RWPE1 (cell line): ENCODE results near the gene PBX4.

Experiments
- CTCF ChIA-PET: fragments of 350-600 bp; sonication (Branson Sonifier 250); formaldehyde crosslinking; extraction: SDS; loops from one replicate; lab custom pipeline; 2021; lab: Yijun Ruan, JAX
- POLR2A ChIA-PET: fragments of 400-600 bp; formaldehyde crosslinking; extraction: SDS; loops from one replicate; lab custom pipeline; 2020; ENCODE audit warnings: antibody characterized with exemption; ENCODE audit not compliant: low non-redundant PET; lab: Yijun Ruan, JAX
- DNase-seq: peaks from one replicate; pipeline ENCODE4 v3.0.0; 2012; ENCODE audit warnings: low spot score
- H3K27ac ChIP-seq: fragments of 450-650 bp; 2 replicates; pipeline ENCODE4 v1.5.1; 2017
- TF ChIP-seq, protein P1 (sequence below): fragments of 450-650 bp; conservative IDR thresholded peaks from 2 replicates; pipeline ENCODE4 v1.5.1; 2017; ENCODE audit warnings: low read depth, mild to moderate bottlenecking

PBX4 gene

GRCh38 chr19:19535311-19536191, 82.9 kb downstream of the PBX4 start:
- CTCF ChIA-PET, result interaction anchor here (0.7 to 0.8 kb wide), 2 partner anchors 18 to 108 kb away, joined by 3 read pairs; partner anchors contain the start of gene GMIP
- TF ChIP-seq, protein P1, sequence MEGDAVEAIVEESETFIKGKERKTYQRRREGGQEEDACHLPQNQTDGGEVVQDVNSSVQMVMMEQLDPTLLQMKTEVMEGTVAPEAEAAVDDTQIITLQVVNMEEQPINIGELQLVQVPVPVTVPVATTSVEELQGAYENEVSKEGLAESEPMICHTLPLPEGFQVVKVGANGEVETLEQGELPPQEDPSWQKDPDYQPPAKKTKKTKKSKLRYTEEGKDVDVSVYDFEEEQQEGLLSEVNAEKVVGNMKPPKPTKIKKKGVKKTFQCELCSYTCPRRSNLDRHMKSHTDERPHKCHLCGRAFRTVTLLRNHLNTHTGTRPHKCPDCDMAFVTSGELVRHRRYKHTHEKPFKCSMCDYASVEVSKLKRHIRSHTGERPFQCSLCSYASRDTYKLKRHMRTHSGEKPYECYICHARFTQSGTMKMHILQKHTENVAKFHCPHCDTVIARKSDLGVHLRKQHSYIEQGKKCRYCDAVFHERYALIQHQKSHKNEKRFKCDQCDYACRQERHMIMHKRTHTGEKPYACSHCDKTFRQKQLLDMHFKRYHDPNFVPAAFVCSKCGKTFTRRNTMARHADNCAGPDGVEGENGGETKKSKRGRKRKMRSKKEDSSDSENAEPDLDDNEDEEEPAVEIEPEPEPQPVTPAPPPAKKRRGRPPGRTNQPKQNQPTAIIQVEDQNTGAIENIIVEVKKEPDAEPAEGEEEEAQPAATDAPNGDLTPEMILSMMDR, result no peak
- DNase-seq, result no peak
- H3K27ac ChIP-seq, result no peak overlapping the region
- POLR2A ChIA-PET, result no interaction called here

DNA sequence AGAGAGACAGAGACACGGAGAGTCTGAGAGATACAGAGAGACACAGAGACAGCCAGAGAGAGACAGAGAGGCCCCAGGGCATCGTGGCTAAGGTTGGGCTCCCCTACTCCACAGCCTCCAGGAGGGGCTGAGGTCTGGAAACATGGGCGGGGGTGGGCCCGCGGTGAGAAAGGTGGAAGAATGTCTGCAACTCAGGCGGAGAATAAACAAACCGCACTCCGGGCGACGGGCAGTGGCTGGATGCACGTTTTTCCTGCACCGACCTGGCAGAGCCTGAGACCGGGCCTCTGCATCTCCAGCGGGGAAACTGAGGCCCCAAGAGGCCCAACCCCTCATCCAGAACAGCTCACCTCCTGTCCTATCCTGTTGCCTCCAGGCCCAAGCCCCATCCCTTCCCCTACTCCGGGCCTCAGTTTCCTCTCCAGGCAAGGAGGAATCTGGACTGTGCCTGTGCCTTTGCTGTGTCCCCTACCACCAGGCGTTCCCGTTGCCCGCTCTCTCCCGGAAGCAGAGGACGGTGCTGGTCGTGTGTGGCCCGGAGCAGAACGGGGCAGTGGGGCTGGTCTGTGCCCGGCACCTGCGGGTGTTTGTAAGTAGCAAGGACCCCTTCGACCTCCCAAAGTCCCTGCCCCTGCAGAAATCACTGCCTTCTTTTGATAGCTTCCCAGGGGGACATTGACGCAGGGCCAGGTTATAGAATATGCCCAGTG, 83.8 kb downstream of the PBX4 start:
- ChIA-PET CTCF (interaction anchor here (0.8 kb wide), 1 partner anchor 18 kb away, joined by 3 read pairs; no protein-coding TSS in a partner anchor), POLR2A (no interaction called here)
- H3K27ac ChIP-seq, result no peak overlapping the region
- DNase-seq, result no peak
- TF ChIP-seq, protein P1, result no peak

DNA sequence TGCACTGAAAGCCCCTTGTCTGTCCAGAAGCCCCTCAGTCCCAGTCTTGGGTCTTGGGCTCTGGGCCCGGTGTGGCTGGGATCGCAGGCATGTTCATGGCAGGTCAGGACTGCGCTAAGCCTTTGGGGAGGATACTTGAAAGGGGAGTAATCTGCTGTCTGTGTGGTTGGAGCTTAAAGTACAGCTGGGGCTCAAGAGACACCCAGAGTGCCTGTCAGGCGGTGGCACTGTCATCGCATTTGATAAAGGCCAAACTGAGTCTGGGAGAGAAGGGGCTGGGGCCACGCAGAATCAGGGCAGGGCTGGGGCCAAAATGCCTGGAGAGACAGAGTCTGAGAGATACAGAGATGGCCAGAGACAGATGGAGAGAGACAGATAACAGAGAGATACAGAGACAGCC, 84.6 kb downstream of the PBX4 start:
- H3K27ac ChIP-seq, result no peak overlapping the region
- DNase-seq, result no peak
- CTCF ChIA-PET, result interaction anchor here (3.3 kb wide), 1 partner anchor 110 kb away, joined by 33 read pairs; the partner anchor contains the start of gene GMIP
- POLR2A ChIA-PET, result no interaction called here
- TF ChIP-seq, protein P1, result no peak

DNA sequence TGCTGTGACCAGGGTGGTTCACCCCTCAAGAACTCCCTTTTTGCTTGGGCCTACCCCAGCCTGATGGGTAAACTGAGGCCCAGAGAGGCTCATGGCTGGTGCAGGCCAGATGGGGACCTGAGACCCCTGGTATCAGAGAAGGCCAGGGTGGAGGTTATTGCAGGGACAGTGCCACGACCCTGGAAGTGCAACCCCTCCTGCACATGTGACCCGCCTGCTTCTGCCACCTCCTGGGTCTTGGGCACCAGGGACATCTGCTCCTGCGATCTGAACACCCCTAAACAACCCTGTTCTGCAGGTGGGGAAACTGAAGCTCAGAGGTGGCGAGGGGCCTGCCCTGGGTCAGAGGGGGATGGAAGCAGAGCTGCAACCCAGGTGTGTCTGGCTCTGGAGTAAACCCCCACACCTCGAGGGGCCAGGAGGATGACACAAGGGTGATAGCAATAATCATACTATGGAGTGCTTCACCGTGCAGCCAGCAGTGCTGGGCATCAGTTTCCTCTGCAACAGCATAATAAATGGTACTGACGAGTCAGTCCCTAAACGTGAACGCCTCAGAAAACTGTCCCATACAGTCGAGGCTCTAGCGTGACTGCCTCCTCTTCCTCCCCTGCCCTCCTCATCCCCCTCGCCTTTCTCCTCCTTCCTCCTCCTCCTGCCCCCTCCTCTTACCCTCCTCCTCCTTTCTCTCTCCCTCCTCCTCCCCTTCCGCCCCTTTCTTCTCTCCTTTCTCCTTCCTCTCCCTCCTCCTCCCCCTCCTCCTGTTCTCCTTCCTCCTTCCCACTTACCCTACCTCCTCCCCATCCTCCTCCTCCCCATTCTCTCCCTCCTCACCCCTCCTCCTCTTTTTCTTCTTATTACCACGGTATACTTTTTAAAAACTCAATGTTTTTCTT, 85.4 kb downstream of the PBX4 start:
- CTCF ChIA-PET, result interaction anchor here (0.6 to 3.3 kb wide), 19 partner anchors 8 to 909 kb away, joined by 3 to 33 read pairs (median 4); partner anchors contain the start of genes GMIP and NDUFA13
- H3K27ac ChIP-seq, result 0 out of 2 replicates have a peak overlapping the region, but pooled peaks have one; percentile 2
- DNase-seq, result no peak
- POLR2A ChIA-PET, result no interaction called here
- TF ChIP-seq, protein P1, result no peak

DNA sequence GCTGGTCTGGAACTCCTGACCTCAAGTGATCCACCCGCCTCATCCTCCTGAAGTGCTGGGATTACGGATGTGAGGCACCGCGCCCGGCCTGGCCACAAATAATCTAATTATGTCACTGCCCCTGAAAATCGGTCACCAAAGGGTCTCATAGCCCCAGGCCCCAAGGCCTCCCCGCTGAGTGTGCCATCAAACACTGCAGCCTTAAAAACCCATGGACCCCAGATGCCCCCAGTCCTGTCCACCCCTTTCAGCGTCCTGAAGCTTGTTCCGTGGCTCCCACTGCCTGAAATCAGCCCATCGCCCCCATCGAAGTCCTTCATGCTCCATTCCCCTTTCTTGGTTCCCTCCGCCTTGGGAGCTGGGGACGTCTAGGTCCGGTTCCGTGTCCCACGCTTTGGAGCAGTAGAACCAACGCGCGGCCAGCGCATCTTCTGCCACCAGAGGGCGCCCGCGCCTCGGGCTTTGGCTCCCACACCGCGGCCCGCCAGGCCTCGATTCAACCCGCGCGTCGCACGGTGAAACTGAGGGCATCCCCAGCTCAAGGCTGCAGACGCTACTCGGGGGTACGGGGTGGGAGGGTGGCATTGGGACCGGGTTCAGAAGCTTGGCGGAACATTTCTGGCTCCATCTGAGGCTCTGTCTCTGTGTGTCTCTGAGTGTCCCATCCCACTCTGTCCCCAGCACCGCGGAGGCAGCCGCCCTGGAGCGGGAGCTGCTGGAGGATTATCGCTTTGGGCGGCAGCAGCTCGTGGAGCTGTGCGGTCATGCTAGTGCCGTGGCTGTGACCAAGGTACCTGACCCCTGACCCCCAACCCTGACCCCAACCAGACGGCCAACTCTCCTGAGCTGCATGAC, 86.3 kb downstream of the PBX4 start:
- CTCF ChIA-PET, result interaction anchor here (0.6 to 3.3 kb wide), 24 partner anchors 9 to 910 kb away, joined by 3 to 33 read pairs (median 4); partner anchors contain the start of genes GMIP and NDUFA13
- POLR2A ChIA-PET, result interaction anchor here (0.6 kb wide), 1 partner anchor 20 kb away, joined by 3 read pairs; no protein-coding TSS in a partner anchor
- peak; percentile 67 for DNase-seq
- 0 out of 2 replicates have a peak overlapping the region, but pooled peaks have one; percentile 2 for H3K27ac ChIP-seq
- TF ChIP-seq, protein P1, result peak; percentile 98
